Measurements from ENCODE around the gene TCTN1. TPM values are rescaled to one million over a fixed set of nuclear protein-coding genes. Genes with fewer than 3 reads are reported as not detected.

TCTN1 gene
- total and polyA plus RNA-seq, 2 of the 8 experiments (the other 6 are each of a cell fraction or from before 2014, with no cell fraction given) = 14.7 to 16.4 TPM

GRCh38 chr12:110564471-110564991, 49.4 kb upstream of the TCTN1 start (continued):
- no peak for TF ChIP-seq GABPA (IDR thresholded peaks at IDR 0.05; ENCODE audit: borderline replicate concordance, insufficient read depth, low read length)
- no peak for TF ChIP-seq TBP (IDR thresholded peaks at IDR 0.05; ENCODE audit: low read depth, low read length)
- TF ChIP-seq POU5F1 (IDR thresholded peaks at IDR 0.05; ENCODE audit: low read depth, low read length) = no peak
- no peak for TF ChIP-seq TAF7 (optimal IDR thresholded peaks at IDR 0.05; ENCODE audit: borderline replicate concordance, low read depth, low read length)
- no peak for TF ChIP-seq TEAD4 (IDR thresholded peaks at IDR 0.05; ENCODE audit: low read depth, low read length)
- no peak for TF ChIP-seq NANOG (IDR thresholded peaks at IDR 0.05; ENCODE audit: insufficient read depth, low read depth, low read length, poor library complexity, severe bottlenecking)
- TF ChIP-seq POLR2AphosphoS5 (IDR thresholded peaks at IDR 0.05; ENCODE audit: low read depth, low read length) = no peak
- TF ChIP-seq RXRA (IDR thresholded peaks at IDR 0.05; ENCODE audit: insufficient read depth, low read depth, low read length) = no peak
- TF ChIP-seq CHD2 (IDR thresholded peaks at IDR 0.05; ENCODE audit: low read length) = no peak

Data from H1 (cell line).